Ectodermal cell (in vitro differentiated cells): Measurements from ENCODE around the gene PALD1.

Source experiments
- H3K27ac ChIP-seq: 2 replicates; pipeline ENCODE4 v1.7.0; 2013; ENCODE audit warnings: mild to moderate bottlenecking, low read depth, low read length; ENCODE audit not compliant: insufficient read depth, poor library complexity, severe bottlenecking
- H3K27me3 ChIP-seq: 2 replicates; pipeline ENCODE4 v1.7.0; 2013; ENCODE audit warnings: mild to moderate bottlenecking, low read length; ENCODE audit not compliant: insufficient read depth, control insufficient read depth, poor library complexity, severe bottlenecking
- H3K36me3 ChIP-seq: one replicate; pipeline ENCODE4 v1.7.0; 2013; ENCODE audit warnings: low read length; ENCODE audit not compliant: control insufficient read depth, insufficient read depth
- H3K4me1 ChIP-seq: one replicate; pipeline ENCODE4 v1.7.0; 2013; ENCODE audit warnings: low read length; ENCODE audit not compliant: control insufficient read depth, insufficient read depth
- H3K4me3 ChIP-seq: 2 replicates; pipeline ENCODE4 v1.7.0; 2013; ENCODE audit warnings: low read depth, low read length, control low read depth; ENCODE audit not compliant: insufficient read depth
- H3K9me3 ChIP-seq: 2 replicates; pipeline ENCODE4 v1.7.0; 2013; ENCODE audit warnings: mild to moderate bottlenecking, low read length, moderate library complexity; ENCODE audit not compliant: control insufficient read depth
- WGBS, 2 experiments: methylation state at CpG; one replicate each; pipeline ENCODE4 v1.1.7; 2013; ENCODE audit warnings: missing lambda C conversion rate in 2 of 2; 5-methylcytosine and 5-hydroxymethylcytosine counted together

PALD1 gene

GRCh38 chr10:70551971-70552422 lies 73.4 kb downstream of the PALD1 start:
- H3K36me3 ChIP-seq, result no peaks in the 10 kb centered on the region
- no peaks in the 10 kb centered on the region for H3K27me3 ChIP-seq
- H3K4me3 ChIP-seq, result no peak overlapping the region
- WGBS, 2 experiments, result 95% methylated on average over 19 of the region's 19 CpGs
- no peak overlapping the region for H3K27ac ChIP-seq
- H3K9me3 ChIP-seq, result no peaks in the 10 kb centered on the region
- no peaks in the 10 kb centered on the region for H3K4me1 ChIP-seq

GRCh38 chr10:70552586-70552985 lies 74.0 kb downstream of the PALD1 start:
- no peaks in the 10 kb centered on the region for H3K9me3 ChIP-seq
- H3K4me3 ChIP-seq, result no peak overlapping the region
- WGBS, 2 experiments, result 91 to 94% methylated on average over 6 of the region's 6 CpGs
- H3K27ac ChIP-seq, result no peak overlapping the region
- H3K36me3 ChIP-seq, result no peaks in the 10 kb centered on the region
- H3K4me1 ChIP-seq, result no peaks in the 10 kb centered on the region
- H3K27me3 ChIP-seq, result no peaks in the 10 kb centered on the region

DNA sequence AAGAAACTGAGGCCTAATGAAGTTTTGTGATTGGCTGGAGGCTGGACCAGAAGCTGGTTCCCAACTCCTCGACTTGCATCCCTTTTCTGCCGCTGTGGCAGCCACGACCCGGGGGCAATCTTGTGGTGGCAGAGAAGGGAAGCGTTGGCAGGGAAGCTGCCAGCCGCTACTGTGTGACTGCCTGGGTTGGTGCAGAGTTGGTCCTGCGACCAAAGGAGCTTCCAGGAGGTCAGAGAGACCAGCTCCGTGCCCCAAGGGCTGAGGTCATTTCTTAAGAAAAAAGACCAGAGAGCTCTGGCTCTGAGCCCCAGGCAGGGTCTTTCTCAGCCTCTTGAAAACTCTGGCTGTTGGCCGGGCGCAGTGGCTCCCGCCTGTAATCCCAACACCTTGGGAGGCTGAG lies 76.8 kb downstream of the PALD1 start:
- Histone ChIP-seq H3K27ac (no peak overlapping the region), H3K27me3 (no peaks in the 10 kb centered on the region), H3K9me3 (no peaks in the 10 kb centered on the region), H3K4me1 (no peaks in the 10 kb centered on the region), H3K36me3 (no peaks in the 10 kb centered on the region), H3K4me3 (no peak overlapping the region)
- 91 to 92% methylated on average over 11 of the region's 11 CpGs for WGBS, 2 experiments

DNA sequence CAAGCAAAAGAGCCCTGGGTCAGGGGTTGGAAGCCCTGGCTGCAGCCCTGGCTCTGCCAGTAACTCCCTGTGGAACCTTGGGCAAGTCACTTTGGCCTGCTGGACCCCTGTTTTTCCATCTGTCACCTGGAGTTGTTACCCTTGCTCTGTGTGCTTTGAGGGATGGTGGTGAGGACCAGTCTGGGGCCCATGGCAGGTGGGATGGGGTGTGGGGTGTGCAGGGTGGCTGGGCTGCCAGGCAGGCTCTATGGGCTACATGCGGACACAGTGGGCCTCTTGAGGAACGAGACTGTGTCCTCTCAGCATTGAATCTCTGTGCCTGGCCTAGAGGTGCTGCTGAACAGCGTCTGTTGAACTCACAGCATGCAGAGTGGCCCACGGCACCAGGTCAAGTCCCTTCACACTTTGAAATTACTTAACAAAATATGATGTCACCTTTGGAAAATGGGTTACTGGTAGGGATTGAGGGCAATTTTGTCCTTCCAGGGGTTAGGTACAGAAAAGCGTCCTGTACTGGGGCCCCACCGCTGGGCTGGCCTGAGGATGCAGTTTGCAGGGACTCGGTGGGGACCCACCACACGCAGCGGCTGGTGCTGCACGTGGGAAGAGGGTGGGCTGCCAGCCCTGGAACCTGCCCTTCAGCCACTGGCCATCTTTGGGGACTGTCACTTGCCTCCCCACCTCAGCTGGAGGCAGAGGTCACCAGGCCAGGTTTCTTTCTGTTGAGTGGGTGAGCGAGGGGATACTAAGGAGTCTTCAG lies 78.7 kb downstream of the PALD1 start:
- WGBS, 2 experiments, result 91 to 94% methylated on average over 11 of the region's 11 CpGs
- Histone ChIP-seq H3K9me3 (no peaks in the 10 kb centered on the region), H3K4me1 (no peaks in the 10 kb centered on the region), H3K27me3 (no peaks in the 10 kb centered on the region), H3K4me3 (no peak overlapping the region), H3K27ac (no peak overlapping the region), H3K36me3 (no peaks in the 10 kb centered on the region)

DNA sequence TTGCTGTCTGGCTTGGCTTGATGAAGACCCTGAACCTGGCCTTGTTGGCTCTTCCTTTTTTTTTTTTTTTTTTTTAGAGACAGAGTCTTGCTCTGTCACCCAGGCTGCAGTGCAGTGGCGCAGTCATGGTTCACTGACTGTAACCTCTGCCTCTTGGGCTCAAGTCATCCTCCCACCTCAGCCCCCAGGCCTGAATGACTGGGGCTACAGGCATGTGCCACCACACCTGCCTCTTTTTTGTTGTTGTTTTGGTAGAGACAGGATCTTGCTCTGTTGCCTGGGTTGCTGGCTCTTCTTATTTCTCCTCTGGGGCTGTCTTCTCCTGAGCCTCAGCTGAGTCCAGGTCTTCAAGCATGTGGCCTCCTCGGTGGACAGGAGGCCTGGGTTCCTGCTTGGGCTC lies 79.3 kb downstream of the PALD1 start:
- Histone ChIP-seq H3K9me3 (no peaks in the 10 kb centered on the region), H3K27me3 (no peaks in the 10 kb centered on the region), H3K27ac (no peak overlapping the region), H3K4me3 (no peak overlapping the region), H3K36me3 (no peaks in the 10 kb centered on the region), H3K4me1 (no peaks in the 10 kb centered on the region)
- 59 to 65% methylated on average over 2 of the region's 2 CpGs for WGBS, 2 experiments

DNA sequence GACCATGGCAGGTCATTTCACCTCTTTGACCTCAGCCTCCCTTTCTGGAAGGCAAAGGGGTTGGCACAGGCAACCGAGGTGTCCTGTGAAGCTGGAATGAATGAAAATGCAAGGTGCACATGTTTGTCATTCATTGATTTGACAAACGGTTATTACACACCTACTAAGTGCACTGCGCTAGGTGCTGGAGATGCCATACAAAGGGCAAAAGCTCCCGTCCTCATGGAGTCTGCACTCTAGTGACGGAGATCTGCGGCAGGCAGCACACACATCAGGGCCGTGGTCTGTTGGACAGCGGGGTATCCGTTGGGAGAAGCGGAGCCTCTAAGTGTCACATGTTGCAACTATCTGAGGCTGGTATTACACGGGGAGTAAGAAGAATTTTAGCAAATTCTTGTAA lies 79.7 kb downstream of the PALD1 start:
- H3K4me3 ChIP-seq, result no peak overlapping the region
- no peaks in the 10 kb centered on the region for H3K9me3 ChIP-seq
- no peak overlapping the region for H3K27ac ChIP-seq
- H3K27me3 ChIP-seq, result no peaks in the 10 kb centered on the region
- no peaks in the 10 kb centered on the region for H3K36me3 ChIP-seq
- no peaks in the 10 kb centered on the region for H3K4me1 ChIP-seq
- WGBS, 2 experiments, result 93 to 96% methylated on average over 11 of the region's 11 CpGs

DNA sequence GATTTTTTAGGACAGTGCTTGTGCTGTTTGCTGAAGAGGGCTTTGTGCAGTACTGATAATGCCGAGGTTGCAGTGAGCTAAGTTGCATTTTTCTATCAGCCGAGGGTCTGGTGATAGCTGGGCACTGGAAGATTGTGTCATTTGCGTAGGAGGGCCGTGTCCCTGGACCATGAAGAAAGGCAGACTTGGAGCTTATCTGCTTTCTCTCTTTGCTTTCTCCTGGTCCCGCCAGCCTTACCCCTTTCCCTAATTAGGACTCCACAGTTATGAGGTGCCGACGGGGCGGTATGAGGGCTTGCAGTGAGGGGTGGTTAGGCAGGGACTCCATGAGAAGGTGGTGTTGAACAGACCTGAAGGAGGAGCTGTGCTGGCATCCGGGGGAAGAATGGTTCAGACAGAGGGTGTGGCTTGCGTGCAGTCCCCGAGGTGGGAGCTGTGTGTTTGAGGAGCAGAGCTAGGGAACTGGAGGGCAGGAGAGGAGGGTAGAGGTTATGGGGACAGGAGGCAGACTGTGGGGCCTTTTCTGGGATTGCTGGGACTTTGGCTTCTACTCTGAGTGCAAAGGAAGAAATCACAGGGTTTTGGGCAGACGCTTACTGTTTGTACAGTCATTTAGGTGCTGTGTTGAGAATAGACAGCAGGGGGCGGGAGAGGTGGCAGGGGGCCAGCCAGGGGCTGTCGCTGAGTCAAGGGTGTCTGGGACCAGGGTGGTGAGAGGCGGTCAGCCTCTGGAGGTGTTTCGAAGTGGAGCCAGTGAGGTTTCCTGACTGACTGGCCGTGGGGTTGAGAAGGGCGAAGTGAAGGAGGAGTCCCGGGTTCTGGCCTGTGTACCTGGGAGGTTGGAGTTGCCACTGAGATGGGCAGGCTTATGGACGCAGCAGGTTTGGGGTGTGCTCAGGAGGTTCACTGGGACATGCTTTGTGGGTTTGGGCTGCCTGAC lies 80.6 kb downstream of the PALD1 start:
- H3K27me3 ChIP-seq, result no peaks in the 10 kb centered on the region
- H3K9me3 ChIP-seq, result no peaks in the 10 kb centered on the region
- H3K27ac ChIP-seq, result no peak overlapping the region
- H3K4me1 ChIP-seq, result no peaks in the 10 kb centered on the region
- H3K4me3 ChIP-seq, result no peak overlapping the region
- H3K36me3 ChIP-seq, result no peaks in the 10 kb centered on the region
- WGBS, 2 experiments, result 70 to 73% methylated on average over 20 of the region's 20 CpGs

- no peaks in the 10 kb centered on the region for H3K27me3 ChIP-seq
- no peaks in the 10 kb centered on the region for H3K9me3 ChIP-seq
- H3K4me3 ChIP-seq, result no peak overlapping the region
- H3K4me1 ChIP-seq, result no peaks in the 10 kb centered on the region
- H3K36me3 ChIP-seq, result no peaks in the 10 kb centered on the region
- no peak overlapping the region for H3K27ac ChIP-seq
- 91 to 94% methylated on average over 5 of the region's 5 CpGs for WGBS, 2 experiments
Measured at GRCh38 chr10:70559861-70560260, 81.3 kb downstream of the PALD1 start.

DNA sequence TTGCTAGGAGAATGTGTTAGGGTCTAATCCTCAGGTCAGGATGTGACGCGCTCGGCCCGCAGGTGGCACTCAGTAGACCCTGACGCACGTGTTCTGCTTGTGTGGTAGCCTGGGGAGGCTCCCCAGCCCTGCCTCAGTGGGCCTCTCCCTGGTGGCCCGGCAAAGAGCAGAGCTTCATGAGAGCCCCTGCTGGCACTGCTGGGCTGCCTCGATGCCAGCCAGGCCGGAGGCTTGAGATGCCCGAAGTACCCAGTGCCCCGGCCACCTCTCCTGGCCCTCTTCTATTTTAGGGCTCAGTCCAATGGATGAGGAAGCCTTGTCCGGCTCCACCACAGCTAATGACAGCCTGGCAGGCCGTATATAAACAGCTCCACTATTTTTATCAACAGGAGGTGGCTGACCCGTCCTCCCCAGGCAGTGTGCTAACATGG lies 82.0 kb downstream of the PALD1 start:
- Histone ChIP-seq H3K27me3 (no peaks in the 10 kb centered on the region), H3K4me1 (no peaks in the 10 kb centered on the region), H3K27ac (no peak overlapping the region), H3K36me3 (no peaks in the 10 kb centered on the region), H3K4me3 (no peak overlapping the region), H3K9me3 (no peaks in the 10 kb centered on the region)
- WGBS, 2 experiments, result 94% methylated on average over 14 of the region's 14 CpGs

- Histone ChIP-seq H3K36me3 (no peaks in the 10 kb centered on the region), H3K4me1 (no peaks in the 10 kb centered on the region), H3K4me3 (no peak overlapping the region), H3K9me3 (no peaks in the 10 kb centered on the region), H3K27me3 (no peaks in the 10 kb centered on the region), H3K27ac (no peak overlapping the region)
- WGBS, 2 experiments, result 94 to 96% methylated on average over 10 of the region's 10 CpGs
Measured at GRCh38 chr10:70561070-70561469, 82.5 kb downstream of the PALD1 start.
